Measurements from ENCODE around the gene FAM81B. TPM values are rescaled to one million over a fixed set of nuclear protein-coding genes. Genes with fewer than 3 reads are reported as not detected.
A peak's percentile ranks its signal among the peaks of the same experiment; 100 is the strongest.
"Not testable (repeated sequence)": the region's sequence is repeated elsewhere in the genome, so short reads cannot be mapped to it uniquely, and the experiment has no call there.

Gene FAM81B
- total RNA-seq, 1 donor from 2014 or later, result 2.4 TPM

- H3K9me3 Mint-ChIP-seq, result peaks cover 13% of the 10 kb centered on the region
- H3K4me1 Mint-ChIP-seq (ENCODE audit: unreplicated experiment), result peaks cover 4% of the 10 kb centered on the region
- DNase-seq (ENCODE audit: extremely low spot score, unreplicated experiment), result no peak
- no peaks in the 10 kb centered on the region for H3K27me3 Mint-ChIP-seq
- H3K4me3 Mint-ChIP-seq, result no peak overlapping the region
- peak overlapping the region; percentile 32 for H3K27ac Mint-ChIP-seq
- no peak for TF ChIP-seq CTCF (conservative IDR thresholded peaks at IDR 0.05)
- peaks cover 3% of the 10 kb centered on the region for H3K36me3 Mint-ChIP-seq
These were observed 32.8 kb upstream of the FAM81B start for GRCh38 chr5:95358320-95358719.

- H3K9me3 Mint-ChIP-seq, result peaks cover 17% of the 10 kb centered on the region
- TF ChIP-seq CTCF (conservative IDR thresholded peaks at IDR 0.05), result no peak
These were observed 32.3 kb upstream of the FAM81B start for GRCh38 chr5:95358848-95359247.

GRCh38 chr5:95360667-95361066, 30.5 kb upstream of the FAM81B start:
- H3K27ac Mint-ChIP-seq; H3K27me3 Mint-ChIP-seq; H3K4me3 Mint-ChIP-seq; H3K36me3 Mint-ChIP-seq; DNase-seq (ENCODE audit: extremely low spot score, unreplicated experiment); H3K4me1 Mint-ChIP-seq (ENCODE audit: unreplicated experiment): not testable (repeated sequence)
- H3K9me3 Mint-ChIP-seq, result peaks cover 28% of the 10 kb centered on the region

More at GRCh38 chr5:95358848-95359247, 32.3 kb upstream of the FAM81B start:
- Mint-ChIP-seq H3K27ac (peak overlapping the region; percentile 32), H3K4me3 (no peak overlapping the region), H3K27me3 (no peaks in the 10 kb centered on the region), H3K36me3 (peaks cover 3% of the 10 kb centered on the region), H3K4me1 (ENCODE audit: unreplicated experiment) (peaks cover 4% of the 10 kb centered on the region)
- DNase-seq (ENCODE audit: extremely low spot score, unreplicated experiment), result no peak

- no peak overlapping the region for H3K4me3 Mint-ChIP-seq
- peaks cover 3% of the 10 kb centered on the region for H3K36me3 Mint-ChIP-seq
- no peak for TF ChIP-seq CTCF (conservative IDR thresholded peaks at IDR 0.05)
- no peaks in the 10 kb centered on the region for H3K27me3 Mint-ChIP-seq
- peaks cover 4% of the 10 kb centered on the region for H3K4me1 Mint-ChIP-seq (ENCODE audit: unreplicated experiment)
- H3K9me3 Mint-ChIP-seq, result peaks cover 28% of the 10 kb centered on the region
- no peak for DNase-seq (ENCODE audit: extremely low spot score, unreplicated experiment)
- no peak overlapping the region for H3K27ac Mint-ChIP-seq
These were observed 25.7 kb upstream of the FAM81B start for GRCh38 chr5:95365302-95366095.

GRCh38 chr5:95369782-95370181, 21.4 kb upstream of the FAM81B start:
- Mint-ChIP-seq H3K9me3 (peaks cover 10% of the 10 kb centered on the region), H3K4me3 (peak overlapping the region; percentile 85), H3K36me3 (peaks cover 9% of the 10 kb centered on the region), H3K27ac (peak overlapping the region; percentile 46), H3K27me3 (no peaks in the 10 kb centered on the region), H3K4me1 (ENCODE audit: unreplicated experiment) (peaks cover 4% of the 10 kb centered on the region)
- TF ChIP-seq CTCF (conservative IDR thresholded peaks at IDR 0.05), result no peak
- DNase-seq (ENCODE audit: extremely low spot score, unreplicated experiment), result no peak

GRCh38 chr5:95374061-95374460, 17.1 kb upstream of the FAM81B start:
- Mint-ChIP-seq H3K4me3 (peak overlapping the region; percentile 71), H3K9me3 (peaks cover 7% of the 10 kb centered on the region), H3K36me3 (peaks cover 9% of the 10 kb centered on the region), H3K27ac (no peak overlapping the region), H3K27me3 (no peaks in the 10 kb centered on the region), H3K4me1 (ENCODE audit: unreplicated experiment) (peaks cover 4% of the 10 kb centered on the region)
- no peak for TF ChIP-seq CTCF (conservative IDR thresholded peaks at IDR 0.05)
- DNase-seq (ENCODE audit: extremely low spot score, unreplicated experiment), result no peak
